Measurements from ENCODE around the gene PCBD1. TPM values are rescaled to one million over a fixed set of nuclear protein-coding genes. Genes with fewer than 3 reads are reported as not detected.

The PCBD1 gene
- total and polyA plus RNA-seq, 2 experiments from 2014 or later: 33.3 to 78.5 TPM

GRCh38 chr10:70932392-70933196 lies 44.2 kb upstream of the PCBD1 start:
- no peaks in the 10 kb centered on the region for H3K9me2 ChIP-seq (ENCODE audit: insufficient read depth)
- no peaks in the 10 kb centered on the region for H3K4me1 ChIP-seq (ENCODE audit: insufficient read depth)
- no peaks in the 10 kb centered on the region for H3F3A ChIP-seq (replicated peaks; ENCODE audit: low read depth)
- no peaks in the 10 kb centered on the region for H3K79me2 ChIP-seq (replicated peaks; ENCODE audit: insufficient read depth)
- Mint-ChIP-seq H3K27ac (no peak overlapping the region), H3K36me3 (ENCODE audit: low read depth) (no peaks in the 10 kb centered on the region), H3K27me3 (ENCODE audit: insufficient read depth, low read depth, poor library complexity) (peaks cover 4% of the 10 kb centered on the region), H3K4me3 (no peak overlapping the region), H3K9me3 (no peaks in the 10 kb centered on the region), H3K4me1 (no peaks in the 10 kb centered on the region; the same call in 1 of the 3 replicates)
- H3K4me3 ChIP-seq: no peak overlapping the region
- no peak overlapping the region for H3K4me2 ChIP-seq
- TF ChIP-seq NANOG (IDR thresholded peaks at IDR 0.05; ENCODE audit: borderline replicate concordance) (no peak), POLR2AphosphoS5 (IDR thresholded peaks at IDR 0.05; ENCODE audit: low read depth) (no peak), EZH2 (IDR thresholded peaks at IDR 0.05; ENCODE audit: low read depth, unreplicated experiment) (no peak), ZNF114 (CRISPR knock-in tag; IDR thresholded peaks at IDR 0.05) (no peak), JUNB (IDR thresholded peaks at IDR 0.05; ENCODE audit: unreplicated experiment) (no peak), CTCF (conservative IDR thresholded peaks at IDR 0.05; ENCODE audit: low read depth in 2 of 2) (no peak), REST (IDR thresholded peaks at IDR 0.05; ENCODE audit: unreplicated experiment) (no peak), CREB1 (CRISPR knock-in tag; IDR thresholded peaks at IDR 0.05; ENCODE audit: low read depth) (no peak)
- TF ChIP-seq, protein P1, sequence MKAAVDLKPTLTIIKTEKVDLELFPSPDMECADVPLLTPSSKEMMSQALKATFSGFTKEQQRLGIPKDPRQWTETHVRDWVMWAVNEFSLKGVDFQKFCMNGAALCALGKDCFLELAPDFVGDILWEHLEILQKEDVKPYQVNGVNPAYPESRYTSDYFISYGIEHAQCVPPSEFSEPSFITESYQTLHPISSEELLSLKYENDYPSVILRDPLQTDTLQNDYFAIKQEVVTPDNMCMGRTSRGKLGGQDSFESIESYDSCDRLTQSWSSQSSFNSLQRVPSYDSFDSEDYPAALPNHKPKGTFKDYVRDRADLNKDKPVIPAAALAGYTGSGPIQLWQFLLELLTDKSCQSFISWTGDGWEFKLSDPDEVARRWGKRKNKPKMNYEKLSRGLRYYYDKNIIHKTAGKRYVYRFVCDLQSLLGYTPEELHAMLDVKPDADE (IDR thresholded peaks at IDR 0.05): no peak
- TF ChIP-seq, protein P2, sequence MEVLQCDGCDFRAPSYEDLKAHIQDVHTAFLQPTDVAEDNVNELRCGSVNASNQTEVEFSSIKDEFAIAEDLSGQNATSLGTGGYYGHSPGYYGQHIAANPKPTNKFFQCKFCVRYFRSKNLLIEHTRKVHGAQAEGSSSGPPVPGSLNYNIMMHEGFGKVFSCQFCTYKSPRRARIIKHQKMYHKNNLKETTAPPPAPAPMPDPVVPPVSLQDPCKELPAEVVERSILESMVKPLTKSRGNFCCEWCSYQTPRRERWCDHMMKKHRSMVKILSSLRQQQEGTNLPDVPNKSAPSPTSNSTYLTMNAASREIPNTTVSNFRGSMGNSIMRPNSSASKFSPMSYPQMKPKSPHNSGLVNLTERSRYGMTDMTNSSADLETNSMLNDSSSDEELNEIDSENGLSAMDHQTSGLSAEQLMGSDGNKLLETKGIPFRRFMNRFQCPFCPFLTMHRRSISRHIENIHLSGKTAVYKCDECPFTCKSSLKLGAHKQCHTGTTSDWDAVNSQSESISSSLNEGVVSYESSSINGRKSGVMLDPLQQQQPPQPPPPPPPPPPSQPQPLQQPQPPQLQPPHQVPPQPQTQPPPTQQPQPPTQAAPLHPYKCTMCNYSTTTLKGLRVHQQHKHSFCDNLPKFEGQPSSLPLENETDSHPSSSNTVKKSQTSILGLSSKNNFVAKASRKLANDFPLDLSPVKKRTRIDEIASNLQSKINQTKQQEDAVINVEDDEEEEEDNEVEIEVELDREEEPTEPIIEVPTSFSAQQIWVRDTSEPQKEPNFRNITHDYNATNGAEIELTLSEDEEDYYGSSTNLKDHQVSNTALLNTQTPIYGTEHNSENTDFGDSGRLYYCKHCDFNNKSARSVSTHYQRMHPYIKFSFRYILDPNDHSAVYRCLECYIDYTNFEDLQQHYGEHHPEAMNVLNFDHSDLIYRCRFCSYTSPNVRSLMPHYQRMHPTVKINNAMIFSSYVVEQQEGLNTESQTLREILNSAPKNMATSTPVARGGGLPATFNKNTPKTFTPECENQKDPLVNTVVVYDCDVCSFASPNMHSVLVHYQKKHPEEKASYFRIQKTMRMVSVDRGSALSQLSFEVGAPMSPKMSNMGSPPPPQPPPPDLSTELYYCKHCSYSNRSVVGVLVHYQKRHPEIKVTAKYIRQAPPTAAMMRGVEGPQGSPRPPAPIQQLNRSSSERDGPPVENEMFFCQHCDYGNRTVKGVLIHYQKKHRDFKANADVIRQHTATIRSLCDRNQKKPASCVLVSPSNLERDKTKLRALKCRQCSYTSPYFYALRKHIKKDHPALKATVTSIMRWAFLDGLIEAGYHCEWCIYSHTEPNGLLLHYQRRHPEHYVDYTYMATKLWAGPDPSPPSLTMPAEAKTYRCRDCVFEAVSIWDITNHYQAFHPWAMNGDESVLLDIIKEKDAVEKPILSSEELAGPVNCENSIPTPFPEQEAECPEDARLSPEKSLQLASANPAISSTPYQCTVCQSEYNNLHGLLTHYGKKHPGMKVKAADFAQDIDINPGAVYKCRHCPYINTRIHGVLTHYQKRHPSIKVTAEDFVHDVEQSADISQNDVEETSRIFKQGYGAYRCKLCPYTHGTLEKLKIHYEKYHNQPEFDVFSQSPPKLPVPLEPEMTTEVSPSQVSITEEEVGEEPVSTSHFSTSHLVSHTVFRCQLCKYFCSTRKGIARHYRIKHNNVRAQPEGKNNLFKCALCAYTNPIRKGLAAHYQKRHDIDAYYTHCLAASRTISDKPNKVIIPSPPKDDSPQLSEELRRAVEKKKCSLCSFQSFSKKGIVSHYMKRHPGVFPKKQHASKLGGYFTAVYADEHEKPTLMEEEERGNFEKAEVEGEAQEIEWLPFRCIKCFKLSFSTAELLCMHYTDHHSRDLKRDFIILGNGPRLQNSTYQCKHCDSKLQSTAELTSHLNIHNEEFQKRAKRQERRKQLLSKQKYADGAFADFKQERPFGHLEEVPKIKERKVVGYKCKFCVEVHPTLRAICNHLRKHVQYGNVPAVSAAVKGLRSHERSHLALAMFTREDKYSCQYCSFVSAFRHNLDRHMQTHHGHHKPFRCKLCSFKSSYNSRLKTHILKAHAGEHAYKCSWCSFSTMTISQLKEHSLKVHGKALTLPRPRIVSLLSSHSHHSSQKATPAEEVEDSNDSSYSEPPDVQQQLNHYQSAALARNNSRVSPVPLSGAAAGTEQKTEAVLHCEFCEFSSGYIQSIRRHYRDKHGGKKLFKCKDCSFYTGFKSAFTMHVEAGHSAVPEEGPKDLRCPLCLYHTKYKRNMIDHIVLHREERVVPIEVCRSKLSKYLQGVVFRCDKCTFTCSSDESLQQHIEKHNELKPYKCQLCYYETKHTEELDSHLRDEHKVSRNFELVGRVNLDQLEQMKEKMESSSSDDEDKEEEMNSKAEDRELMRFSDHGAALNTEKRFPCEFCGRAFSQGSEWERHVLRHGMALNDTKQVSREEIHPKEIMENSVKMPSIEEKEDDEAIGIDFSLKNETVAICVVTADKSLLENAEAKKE (CRISPR knock-in tag; IDR thresholded peaks at IDR 0.05): no peak
- H3K36me3 ChIP-seq (ENCODE audit: insufficient read depth): no peaks in the 10 kb centered on the region
- no peaks in the 10 kb centered on the region for H4K20me1 ChIP-seq (replicated peaks; ENCODE audit: insufficient read depth)
- H3K27ac ChIP-seq (ENCODE audit: low read depth): no peak overlapping the region
- H2AFZ ChIP-seq: no peak overlapping the region
- ATAC-seq: no peak
- no peak for DNase-seq (ENCODE audit: low spot score)
- no peaks in the 10 kb centered on the region for H3K27me3 ChIP-seq (ENCODE audit: insufficient read depth)

All from GM23338 (cell line).